Measurements from ENCODE around the gene IL3RA. TPM values are rescaled to one million over a fixed set of nuclear protein-coding genes. Genes with fewer than 3 reads are reported as not detected.

IL3RA gene
- total RNA-seq, 1 donor from 2014 or later, result 6.9 TPM

GRCh38 chrX:1380672-1381233 is 44.2 kb downstream of the IL3RA start:
- no peak for TF ChIP-seq CTCF (IDR thresholded peaks at IDR 0.05; ENCODE audit: borderline replicate concordance)
- Histone ChIP-seq H3K27me3 (ENCODE audit: low read depth) (no peaks in the 10 kb centered on the region), H3K4me3 (no peak overlapping the region), H3K27ac (replicated peaks) (no peak overlapping the region), H3K4me1 (peaks cover 5% of the 10 kb centered on the region), H3K36me3 (peaks cover 29% of the 10 kb centered on the region), H3K9me3 (replicated peaks) (no peaks in the 10 kb centered on the region)
- intact Hi-C loops (cut with micrococcal nuclease), result no loop called here
- no peak for DNase-seq

GRCh38 chrX:1384658-1385252 is 48.2 kb downstream of the IL3RA start:
- intact Hi-C loops (cut with micrococcal nuclease), result no loop called here
- DNase-seq, result no peak
- peaks cover 34% of the 10 kb centered on the region for H3K4me1 ChIP-seq

GRCh38 chrX:1385253-1386223 is 49.0 kb downstream of the IL3RA start:
- H3K27ac ChIP-seq (replicated peaks), result no peak overlapping the region
- H3K9me3 ChIP-seq (replicated peaks), result no peaks in the 10 kb centered on the region
- H3K36me3 ChIP-seq, result peaks cover 74% of the 10 kb centered on the region
- no peaks in the 10 kb centered on the region for H3K27me3 ChIP-seq (ENCODE audit: low read depth)
- no peak for DNase-seq
- TF ChIP-seq CTCF (IDR thresholded peaks at IDR 0.05; ENCODE audit: borderline replicate concordance), result no peak
- no peak overlapping the region for H3K4me3 ChIP-seq
- peaks cover 42% of the 10 kb centered on the region for H3K4me1 ChIP-seq
- intact Hi-C loops (cut with micrococcal nuclease), result no loop called here

More at GRCh38 chrX:1384658-1385252, 48.2 kb downstream of the IL3RA start:
- Histone ChIP-seq H3K27ac (replicated peaks) (no peak overlapping the region), H3K27me3 (ENCODE audit: low read depth) (no peaks in the 10 kb centered on the region), H3K36me3 (peaks cover 66% of the 10 kb centered on the region), H3K9me3 (replicated peaks) (no peaks in the 10 kb centered on the region), H3K4me3 (no peak overlapping the region)
- TF ChIP-seq CTCF (IDR thresholded peaks at IDR 0.05; ENCODE audit: borderline replicate concordance), result no peak

GRCh38 chrX:1386338-1387127 is 49.9 kb downstream of the IL3RA start:
- Histone ChIP-seq H3K4me1 (peaks cover 52% of the 10 kb centered on the region), H3K36me3 (peaks cover 82% of the 10 kb centered on the region), H3K9me3 (replicated peaks) (no peaks in the 10 kb centered on the region), H3K27ac (replicated peaks) (no peak overlapping the region), H3K27me3 (ENCODE audit: low read depth) (no peaks in the 10 kb centered on the region), H3K4me3 (no peak overlapping the region)
- DNase-seq, result no peak
- intact Hi-C loops (cut with micrococcal nuclease), result no loop called here
- no peak for TF ChIP-seq CTCF (IDR thresholded peaks at IDR 0.05; ENCODE audit: borderline replicate concordance)
